Activated CD4-positive, alpha-beta T cell treated with anti-CD3 and anti-CD28 coated beads, Interleukin-2, amount 10 ng/mL, durations not matched to agents 7 days and 5 days (primary cell): ENCODE measurements around the gene ACOX2. TPM values are rescaled to one million over a fixed set of nuclear protein-coding genes. Genes with fewer than 3 reads are reported as not detected.

Source experiments
- CTCF ChIA-PET: fragments of 350-600 bp; sonication (Branson Sonifier 250); formaldehyde crosslinking; loops from one replicate; lab custom pipeline; 2021; ENCODE audit warnings: antibody characterized with exemption; lab: Charles Lee
- POLR2A ChIA-PET: fragments of 350-600 bp; sonication (Branson Sonifier 250); formaldehyde crosslinking; loops from one replicate; lab custom pipeline; 2021; ENCODE audit warnings: antibody characterized with exemption; lab: Charles Lee
- DNase-seq: peaks from one replicate; pipeline ENCODE4 v3.0.0-alpha.2; 2020
- H3K27ac Mint-ChIP-seq: one replicate; pipeline ENCODE4 v1.8.0; 2021; ENCODE audit warnings: mild to moderate bottlenecking, moderate library complexity, mixed read lengths
- H3K27me3 Mint-ChIP-seq: one replicate; pipeline ENCODE4 v1.8.0; 2021; ENCODE audit warnings: mixed read lengths
- H3K36me3 Mint-ChIP-seq: one replicate; pipeline ENCODE4 v1.8.0; 2021; ENCODE audit warnings: low read depth, mixed read lengths
- H3K4me1 Mint-ChIP-seq: one replicate; pipeline ENCODE4 v1.8.0; 2021; ENCODE audit warnings: mixed read lengths
- H3K4me3 Mint-ChIP-seq: one replicate; pipeline ENCODE4 v1.8.0; 2021; ENCODE audit warnings: mild to moderate bottlenecking, moderate library complexity, mixed read lengths
- H3K9me3 Mint-ChIP-seq: one replicate; pipeline ENCODE4 v1.8.0; 2021; ENCODE audit warnings: mixed read lengths
- total RNA-seq, 2 experiments: library from RNA; stranded (reverse); gene quantifications; one replicate each; pipeline ENCODE4 v1.2.3, GENCODE V29; 2021

ACOX2 gene
- total RNA-seq, 2 experiments from 2014 or later, result not detected

- Mint-ChIP-seq H3K27ac (no peak overlapping the region), H3K4me1 (peaks cover 8% of the 10 kb centered on the region), H3K36me3 (no peaks in the 10 kb centered on the region), H3K9me3 (no peaks in the 10 kb centered on the region), H3K4me3 (no peak overlapping the region), H3K27me3 (peaks cover 17% of the 10 kb centered on the region)
- POLR2A ChIA-PET, result no interaction called here
- CTCF ChIA-PET, result interaction anchor here (2.3 kb wide), 1 partner anchor 233 kb away, joined by 5 read pairs; the partner anchor contains the start of genes HTD2 and RPP14
- DNase-seq, result no peak
Observed at GRCh38 chr3:58540176-58540858, 3.3 kb upstream of the ACOX2 start.

GRCh38 chr3:58539626-58540025 is 2.6 kb upstream of the ACOX2 start:
- peaks cover 8% of the 10 kb centered on the region for H3K4me1 Mint-ChIP-seq
- CTCF ChIA-PET, result interaction anchor here (2.3 kb wide), 1 partner anchor 233 kb away, joined by 5 read pairs; the partner anchor contains the start of genes HTD2 and RPP14
- H3K9me3 Mint-ChIP-seq, result no peaks in the 10 kb centered on the region
- H3K4me3 Mint-ChIP-seq, result no peak overlapping the region
- POLR2A ChIA-PET, result no interaction called here
- no peak overlapping the region for H3K27ac Mint-ChIP-seq
- H3K27me3 Mint-ChIP-seq, result peaks cover 16% of the 10 kb centered on the region
- H3K36me3 Mint-ChIP-seq, result no peaks in the 10 kb centered on the region
- no peak for DNase-seq

DNA sequence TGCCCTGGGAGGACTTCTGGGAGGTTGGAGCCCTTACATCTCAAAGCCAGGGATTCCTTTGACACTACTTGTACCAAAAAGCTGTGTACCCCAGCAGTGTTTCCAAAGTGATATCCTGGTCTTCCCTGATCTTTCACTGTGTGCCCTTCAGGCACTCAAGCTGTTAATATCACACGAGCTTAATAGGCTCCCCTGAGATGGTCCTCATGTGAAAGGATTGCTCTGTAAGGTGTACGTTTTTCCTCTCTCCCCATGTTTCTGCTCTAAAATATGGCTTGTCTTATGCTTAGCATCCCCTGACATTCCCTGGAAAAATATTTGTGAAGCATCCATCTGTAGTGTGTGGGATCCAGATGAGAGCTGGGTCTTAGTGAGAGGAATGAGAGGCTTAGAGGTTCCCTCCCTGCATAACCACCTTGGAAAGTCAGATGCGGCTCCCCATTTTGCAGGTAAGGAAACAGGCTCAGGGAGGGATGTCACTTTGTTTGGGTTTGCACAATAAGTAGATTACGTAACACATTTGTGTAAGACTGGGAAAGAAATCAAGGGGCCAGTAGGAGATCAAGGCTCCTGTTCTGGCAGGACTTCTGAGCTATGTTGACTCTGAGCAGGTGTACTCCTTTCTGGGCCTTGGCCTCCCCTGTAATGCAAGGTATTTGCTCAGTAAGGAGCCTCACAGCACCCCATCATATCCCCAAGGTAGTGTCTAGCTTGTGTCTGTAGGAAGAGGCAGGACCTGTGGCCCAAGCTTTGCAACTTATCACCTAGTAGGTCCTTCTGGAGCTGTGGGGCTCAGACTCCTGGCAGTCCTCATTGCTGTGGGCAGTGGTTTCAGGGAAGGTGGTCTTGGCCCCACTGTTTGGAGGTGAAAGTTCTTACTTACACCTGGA is 667 bp upstream of the ACOX2 start:
- Mint-ChIP-seq H3K36me3 (no peaks in the 10 kb centered on the region), H3K27ac (no peak overlapping the region), H3K4me1 (peaks cover 12% of the 10 kb centered on the region), H3K9me3 (no peaks in the 10 kb centered on the region), H3K4me3 (no peak overlapping the region), H3K27me3 (peaks cover 7% of the 10 kb centered on the region)
- DNase-seq, result no peak
- ChIA-PET POLR2A (no interaction called here), CTCF (interaction anchor here (1.0 to 2.0 kb wide), 2 partner anchors 231 to 286 kb away, joined by 3 to 5 read pairs; partner anchors contain the start of genes HTD2 and RPP14)

- no peak overlapping the region for H3K27ac Mint-ChIP-seq
- no peaks in the 10 kb centered on the region for H3K36me3 Mint-ChIP-seq
- H3K4me1 Mint-ChIP-seq, result peaks cover 15% of the 10 kb centered on the region
- ChIA-PET POLR2A (no interaction called here), CTCF (interaction anchor here (0.9 to 2.0 kb wide), 3 partner anchors 16 to 230 kb away, joined by 3 to 5 read pairs (median 5); partner anchors contain the start of genes HTD2 and RPP14)
- H3K4me3 Mint-ChIP-seq, result no peak overlapping the region
- DNase-seq, result no peak
- H3K27me3 Mint-ChIP-seq, result no peaks in the 10 kb centered on the region
- no peaks in the 10 kb centered on the region for H3K9me3 Mint-ChIP-seq
Observed at GRCh38 chr3:58535531-58536500, 1.2 kb downstream of the ACOX2 start.

DNA sequence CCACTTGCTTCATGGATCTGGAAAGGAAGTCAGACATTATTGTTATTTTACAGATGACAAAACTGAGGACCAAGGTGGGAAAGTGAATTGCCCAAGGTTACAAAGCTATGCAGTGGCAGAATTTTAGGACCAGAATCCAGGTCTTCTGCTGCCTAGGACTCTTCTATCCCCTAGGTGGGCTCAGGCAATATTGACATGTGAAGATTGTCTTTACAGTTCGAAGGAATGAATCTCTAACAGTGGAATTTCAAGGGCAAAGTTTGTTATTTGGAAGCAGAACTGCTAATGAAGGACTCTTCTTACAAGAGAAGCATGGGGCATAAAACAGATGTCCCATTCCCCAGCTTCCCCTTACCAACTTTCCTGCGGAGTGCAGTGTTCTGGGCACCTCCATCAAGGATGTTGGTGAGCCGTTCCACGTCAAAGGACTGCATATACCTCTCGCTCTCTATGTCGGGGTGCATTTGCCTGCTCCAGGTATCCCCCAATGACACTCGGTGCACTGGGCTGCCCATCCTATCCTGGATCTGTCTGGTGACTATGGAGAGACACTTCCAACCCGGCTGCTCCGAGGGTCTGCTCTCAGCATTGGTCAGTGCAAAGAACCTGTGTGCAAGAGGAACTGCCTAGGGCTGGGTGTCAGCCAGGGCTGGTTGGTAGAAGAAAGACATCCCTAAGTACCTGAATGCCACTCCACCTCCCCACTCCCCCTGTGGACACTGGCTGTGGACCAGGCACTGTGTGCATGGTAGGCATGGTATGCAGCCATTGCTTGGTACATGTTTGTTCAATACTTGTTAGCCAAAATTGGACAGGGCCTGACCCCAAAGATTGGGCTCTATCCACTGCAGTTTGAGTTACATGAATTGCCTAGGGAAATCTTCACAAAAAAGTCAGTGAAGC is 2.1 kb downstream of the ACOX2 start:
- H3K4me3 Mint-ChIP-seq, result no peak overlapping the region
- no peak for DNase-seq
- H3K36me3 Mint-ChIP-seq, result no peaks in the 10 kb centered on the region
- ChIA-PET POLR2A (no interaction called here), CTCF (interaction anchor here (0.9 to 1.7 kb wide), 7 partner anchors 15 to 347 kb away, joined by 3 to 10 read pairs (median 4); partner anchors contain the start of genes HTD2, KCTD6 and RPP14)
- H3K4me1 Mint-ChIP-seq, result peaks cover 15% of the 10 kb centered on the region
- H3K27me3 Mint-ChIP-seq, result no peaks in the 10 kb centered on the region
- no peak overlapping the region for H3K27ac Mint-ChIP-seq
- H3K9me3 Mint-ChIP-seq, result no peaks in the 10 kb centered on the region

DNA sequence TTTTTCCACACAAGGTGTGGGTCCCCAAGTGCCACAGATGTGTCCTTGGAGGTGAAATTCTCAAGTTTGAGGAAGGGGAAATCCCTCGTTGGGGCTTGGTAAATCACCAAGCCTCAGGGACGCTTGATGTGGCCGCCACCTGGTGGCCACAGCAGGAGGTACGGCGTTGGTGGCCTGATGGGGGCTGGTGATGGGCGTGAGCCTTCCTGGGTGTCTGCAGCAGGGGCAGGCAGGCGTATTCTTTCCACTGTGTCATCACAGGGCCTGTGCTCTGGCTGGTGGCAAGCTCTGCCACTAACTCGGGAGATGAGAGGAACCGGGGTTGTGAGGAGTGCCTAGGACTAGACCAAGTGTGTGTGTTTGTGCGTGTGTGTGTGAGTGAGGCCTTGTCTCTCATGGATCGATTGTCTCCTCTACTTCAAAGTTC is 4.2 kb downstream of the ACOX2 start:
- POLR2A ChIA-PET, result no interaction called here
- H3K4me1 Mint-ChIP-seq, result peaks cover 15% of the 10 kb centered on the region
- CTCF ChIA-PET, result interaction anchor here (0.6 to 2.1 kb wide), 5 partner anchors 15 to 355 kb away, joined by 3 to 9 read pairs (median 4); partner anchors contain the start of genes HTD2 and RPP14
- no peaks in the 10 kb centered on the region for H3K36me3 Mint-ChIP-seq
- DNase-seq, result peak; percentile 81
- no peaks in the 10 kb centered on the region for H3K27me3 Mint-ChIP-seq
- no peaks in the 10 kb centered on the region for H3K9me3 Mint-ChIP-seq
- peak overlapping the region; percentile 64 for H3K27ac Mint-ChIP-seq
- H3K4me3 Mint-ChIP-seq, result no peak overlapping the region

DNA sequence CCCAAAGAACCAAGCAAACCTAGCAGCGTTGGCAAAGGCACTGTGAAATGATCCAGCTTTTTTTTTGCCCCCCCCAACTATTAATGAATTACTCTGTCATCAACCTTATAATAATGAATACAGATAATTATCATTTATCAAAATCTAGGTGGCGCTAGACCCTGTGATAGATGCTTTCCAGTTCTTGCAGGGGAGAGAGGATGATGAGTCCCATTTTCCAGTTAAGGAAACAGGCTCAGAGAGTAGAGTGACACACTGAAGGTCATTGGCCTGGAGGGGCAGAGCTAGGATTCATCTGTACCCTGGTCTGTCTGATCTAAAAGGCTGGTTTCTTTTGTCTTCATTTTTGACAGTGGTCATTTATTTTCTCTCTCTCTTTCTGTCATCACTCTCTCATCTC is 5.0 kb downstream of the ACOX2 start:
- peaks cover 15% of the 10 kb centered on the region for H3K4me1 Mint-ChIP-seq

DNA sequence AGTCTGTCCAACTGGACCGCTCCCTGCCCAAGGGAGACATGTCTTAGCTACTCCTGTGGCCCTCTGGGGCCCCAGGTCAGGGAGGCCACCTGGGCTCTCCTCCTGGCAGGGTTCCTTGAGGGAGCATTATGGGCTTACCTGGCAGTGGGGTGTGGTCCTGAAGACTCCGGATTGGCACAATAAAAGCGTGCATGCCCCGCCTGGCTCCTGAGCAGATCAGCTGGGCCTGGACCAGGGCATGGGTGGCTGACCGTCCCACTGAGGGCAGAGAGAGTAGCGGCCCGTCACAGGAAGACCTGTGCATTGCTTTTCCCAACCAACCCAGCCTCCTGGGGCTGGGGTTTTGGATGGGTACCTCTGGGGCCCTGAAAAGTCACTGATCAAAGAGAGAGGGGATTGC is 5.4 kb downstream of the ACOX2 start:
- H3K4me1 Mint-ChIP-seq, result peaks cover 15% of the 10 kb centered on the region
- no peak overlapping the region for H3K27ac Mint-ChIP-seq
- POLR2A ChIA-PET, result no interaction called here
- CTCF ChIA-PET, result interaction anchor here (1.0 to 2.1 kb wide), 5 partner anchors 9 to 225 kb away, joined by 3 to 9 read pairs (median 3); partner anchors contain the start of genes HTD2, KCTD6 and RPP14
- no peaks in the 10 kb centered on the region for H3K9me3 Mint-ChIP-seq
- no peaks in the 10 kb centered on the region for H3K36me3 Mint-ChIP-seq
- no peak for DNase-seq
- H3K4me3 Mint-ChIP-seq, result no peak overlapping the region
- no peaks in the 10 kb centered on the region for H3K27me3 Mint-ChIP-seq

More for the DNA sequence above, 5.0 kb downstream of the ACOX2 start:
- Mint-ChIP-seq H3K9me3 (no peaks in the 10 kb centered on the region), H3K27ac (no peak overlapping the region), H3K36me3 (no peaks in the 10 kb centered on the region), H3K27me3 (no peaks in the 10 kb centered on the region), H3K4me3 (no peak overlapping the region)
- ChIA-PET CTCF (interaction anchor here (1.0 to 2.1 kb wide), 4 partner anchors 16 to 226 kb away, joined by 3 to 9 read pairs (median 4); partner anchors contain the start of genes HTD2, KCTD6 and RPP14), POLR2A (no interaction called here)
- no peak for DNase-seq

- Mint-ChIP-seq H3K27me3 (no peaks in the 10 kb centered on the region), H3K4me1 (peaks cover 8% of the 10 kb centered on the region), H3K4me3 (no peak overlapping the region), H3K9me3 (no peaks in the 10 kb centered on the region), H3K27ac (no peak overlapping the region), H3K36me3 (no peaks in the 10 kb centered on the region)
- no peak for DNase-seq
- POLR2A ChIA-PET, result no interaction called here
- CTCF ChIA-PET, result interaction anchor here (0.6 to 2.5 kb wide), 5 partner anchors 8 to 224 kb away, joined by 3 to 9 read pairs (median 8); partner anchors contain the start of genes HTD2 and RPP14
Observed at GRCh38 chr3:58530354-58530865, 6.6 kb downstream of the ACOX2 start.

DNA sequence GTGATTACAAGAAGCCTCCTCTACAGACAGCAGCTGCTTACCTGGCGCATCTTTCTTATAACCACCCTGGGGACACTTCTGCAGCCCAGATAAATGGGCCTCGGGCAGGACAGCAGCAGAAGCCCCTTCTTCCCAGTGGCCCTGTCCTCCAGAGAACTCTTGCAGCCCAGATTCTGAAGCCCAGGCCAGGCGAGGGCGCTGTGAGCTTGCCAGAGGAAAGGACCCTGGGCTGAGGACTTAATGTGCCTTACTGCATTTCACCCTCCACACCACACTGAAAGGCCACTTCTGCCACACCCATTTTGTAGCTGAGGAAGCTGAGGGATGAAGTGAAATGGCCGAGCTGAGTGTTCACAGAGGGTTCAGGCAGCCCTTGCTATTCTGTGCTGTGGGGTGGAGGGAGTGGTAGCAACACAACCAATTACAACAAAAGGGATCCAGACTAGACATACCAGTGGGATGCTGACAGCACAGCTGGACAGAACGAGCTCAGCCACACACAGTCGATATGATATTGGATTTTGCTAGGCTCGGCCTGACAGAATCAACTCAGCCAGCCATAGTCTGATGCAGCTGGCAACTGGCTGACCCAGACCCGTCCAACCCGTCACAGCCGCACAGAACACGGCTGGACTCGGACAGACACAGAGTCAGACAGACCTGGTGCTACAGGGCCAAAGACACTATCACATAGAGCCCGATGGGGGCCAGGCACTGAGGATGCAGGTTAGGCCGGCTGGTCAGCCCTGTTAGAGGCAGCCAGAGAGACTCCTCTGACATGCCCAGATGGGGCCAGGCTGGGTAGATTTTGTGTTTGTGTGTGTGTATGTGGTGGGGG is 7.3 kb downstream of the ACOX2 start:
- POLR2A ChIA-PET, result no interaction called here
- no peak overlapping the region for H3K4me3 Mint-ChIP-seq
- CTCF ChIA-PET, result interaction anchor here (0.5 to 2.5 kb wide), 5 partner anchors 66 to 555 kb away, joined by 3 to 9 read pairs (median 4); partner anchors contain the start of genes HTD2 and RPP14
- H3K27me3 Mint-ChIP-seq, result no peaks in the 10 kb centered on the region
- DNase-seq, result no peak
- H3K27ac Mint-ChIP-seq, result no peak overlapping the region
- no peaks in the 10 kb centered on the region for H3K36me3 Mint-ChIP-seq
- no peaks in the 10 kb centered on the region for H3K9me3 Mint-ChIP-seq
- H3K4me1 Mint-ChIP-seq, result peaks cover 8% of the 10 kb centered on the region
